Body of pancreas (tissue), 4 donors: ENCODE results near the gene C4A.
"Not testable (repeated sequence)": the region's sequence is repeated elsewhere in the genome, so short reads cannot be mapped to it uniquely, and the experiment has no call there.

Experiments used
- CTCF ChIP-seq, 7 experiments: fragments of 450-650 bp in 4 of 7; fragments of 200-600 bp in 3 of 7; sonication (generic) in 3 of 7; IDR thresholded peaks; one replicate each; pipeline ENCODE4 v1.5.1; 2016 to 2019; ENCODE audit warnings: antibody characterized with exemption in 7 of 7
- POLR2A ChIP-seq, 3 donors: fragments of 450-650 bp; IDR thresholded peaks; one replicate each; pipeline ENCODE4 v1.6.1; 2016; ENCODE audit warnings: antibody characterized with exemption in 3 of 3, mild to moderate bottlenecking in 2 of 3

- not testable (repeated sequence) for TF ChIP-seq POLR2A, CTCF (IDR thresholded peaks at IDR 0.05)
These were observed 31.2 kb downstream of the C4A start for GRCh38 chr6:32012941-32013617.
